HG03439 (cell line): ENCODE data around the gene HPCAL1.
"Not testable (repeated sequence)": the region's sequence is repeated elsewhere in the genome, so short reads cannot be mapped to it uniquely, and the experiment has no call there.

Experiments used
- ATAC-seq: cut with Tn5 transposase; IDR thresholded peaks from one replicate; pipeline ENCODE4 v1.9.1; 2021; ENCODE audit warnings: mild to moderate bottlenecking, moderate library complexity; ENCODE audit not compliant: unreplicated experiment

Gene HPCAL1

DNA sequence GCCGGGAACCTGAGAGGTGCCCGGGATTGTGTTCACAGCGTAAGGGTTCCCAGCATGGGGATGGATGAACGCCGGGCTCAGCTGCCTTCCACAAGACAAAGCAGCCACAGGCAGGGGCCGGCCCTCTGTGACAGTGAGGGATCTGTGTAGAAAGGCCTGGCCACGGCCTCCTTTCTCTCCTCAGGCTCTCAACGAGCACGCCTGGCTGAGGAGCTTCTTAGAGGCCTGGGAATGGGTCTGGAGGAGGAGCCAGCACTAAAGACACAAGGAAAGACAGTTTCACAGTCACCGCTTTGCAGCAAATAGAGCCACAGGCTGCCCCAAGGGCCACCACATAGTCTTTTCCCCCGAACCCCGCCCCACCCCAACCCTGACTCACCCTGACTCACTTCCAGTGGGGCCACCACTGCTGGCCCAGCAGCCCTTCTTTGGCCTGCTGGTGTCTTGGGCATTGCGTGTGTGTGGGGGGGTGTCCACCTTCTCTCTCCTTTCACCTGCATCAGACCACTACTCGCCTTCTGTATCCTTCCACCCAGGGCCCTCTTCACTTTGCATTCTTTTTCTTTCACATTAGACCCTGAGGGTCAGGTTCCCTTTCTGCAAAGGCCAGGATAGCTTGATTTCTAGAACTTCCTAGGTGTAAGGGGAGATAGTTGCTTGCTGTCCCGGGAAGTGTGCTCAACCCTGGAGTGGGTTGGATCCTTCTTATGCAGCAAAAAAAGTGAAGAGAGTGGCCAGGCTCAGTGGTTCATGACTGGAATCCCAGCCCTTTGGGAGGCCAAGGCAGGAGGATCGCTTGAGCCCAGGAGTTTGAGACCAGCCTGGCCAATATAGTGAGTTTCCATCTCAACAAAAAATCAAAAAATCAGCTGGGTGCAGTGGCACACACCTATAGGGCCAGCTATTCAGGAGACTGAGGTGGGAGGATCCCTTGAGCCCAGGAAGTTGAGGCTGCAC is 19.3 kb upstream of the HPCAL1 start:
- ATAC-seq = no peak

DNA sequence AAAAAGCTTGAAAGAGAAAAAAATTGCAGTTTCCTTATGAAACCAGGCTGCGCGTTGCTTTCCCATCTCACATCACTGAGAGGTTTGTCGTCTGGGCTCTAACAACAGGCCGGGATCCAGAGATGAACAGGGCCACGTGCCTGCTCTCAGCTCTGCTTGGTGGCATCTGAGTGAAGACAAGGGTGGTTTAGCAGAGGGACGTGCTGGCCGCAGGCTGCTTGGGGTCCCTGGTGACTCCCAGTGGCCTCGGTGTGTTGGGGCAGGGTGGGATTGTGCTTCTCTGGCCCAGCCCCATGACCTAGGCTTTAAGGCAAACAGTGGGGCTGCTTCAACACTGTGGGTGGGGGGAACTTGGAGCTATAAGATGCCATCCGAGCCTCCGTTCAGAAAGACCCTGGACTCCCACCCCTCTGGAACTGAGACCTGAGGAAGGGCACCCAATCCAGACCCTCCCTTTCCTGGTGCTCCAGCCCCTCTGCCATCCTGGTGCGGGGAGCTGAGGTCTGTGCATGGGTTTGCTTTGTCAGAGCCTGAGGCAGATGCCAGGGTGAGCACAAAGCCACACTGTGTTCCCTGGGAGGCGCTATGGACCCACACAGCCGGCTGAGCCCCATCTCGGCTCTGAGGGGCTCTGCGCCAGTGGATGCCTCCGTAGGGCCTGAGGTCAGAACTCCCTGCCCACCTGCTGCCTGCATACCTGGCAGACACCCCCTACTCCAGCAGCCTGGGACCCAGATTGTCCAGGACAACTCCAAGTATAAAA is 18.4 kb upstream of the HPCAL1 start:
- ATAC-seq = no peak

DNA sequence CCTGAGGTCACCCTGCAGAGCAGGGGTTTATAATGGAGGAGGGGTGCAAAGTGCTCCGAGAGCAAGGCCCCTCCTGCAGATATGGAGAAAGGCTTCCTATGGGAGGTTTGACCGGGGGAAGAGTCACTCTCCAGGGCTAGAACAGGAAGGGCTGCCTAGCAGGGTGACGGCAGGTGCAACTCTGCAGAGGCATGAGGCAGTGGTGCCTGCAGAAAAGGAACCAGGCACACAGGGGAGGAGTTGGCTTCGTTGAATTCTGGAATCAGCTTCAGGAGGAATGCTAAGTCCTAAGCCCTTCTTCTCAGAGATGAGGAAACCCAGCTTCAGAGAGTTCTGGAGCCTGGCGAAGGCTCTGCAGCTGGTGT is 17.5 kb upstream of the HPCAL1 start:
- no peak for ATAC-seq

DNA sequence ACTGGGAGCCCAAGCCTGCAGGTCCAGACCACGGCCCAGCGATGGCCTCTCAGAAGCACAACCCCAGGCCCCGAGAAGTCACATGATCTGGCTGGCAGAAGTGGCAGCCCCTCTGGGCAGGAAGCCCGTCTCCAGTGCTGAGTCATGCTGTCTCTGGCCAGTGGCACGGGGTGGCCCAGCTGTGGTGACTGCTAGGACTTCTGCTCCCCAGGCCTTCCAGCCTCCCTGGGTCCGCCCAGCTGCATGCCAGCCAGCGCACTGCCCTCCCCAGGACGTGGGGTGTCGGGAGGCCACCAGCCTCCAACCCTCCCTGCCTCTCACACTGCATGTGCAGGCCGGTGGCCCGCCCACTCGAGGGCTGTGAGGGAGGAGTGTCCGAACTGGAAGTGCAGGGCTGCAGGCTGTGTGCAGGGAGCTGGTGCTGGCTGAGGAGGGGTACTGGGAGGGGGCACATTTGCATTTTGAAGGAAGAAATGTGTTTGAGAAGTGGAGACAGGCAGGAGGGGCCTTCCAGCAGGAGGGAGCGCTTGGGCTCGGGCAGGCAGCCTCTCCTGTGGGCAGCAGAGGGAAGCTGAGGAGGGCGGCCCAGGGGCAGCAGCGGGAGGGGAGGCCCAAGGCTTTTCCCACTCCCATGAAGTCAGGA is 17.0 kb upstream of the HPCAL1 start:
- ATAC-seq = no peak

DNA sequence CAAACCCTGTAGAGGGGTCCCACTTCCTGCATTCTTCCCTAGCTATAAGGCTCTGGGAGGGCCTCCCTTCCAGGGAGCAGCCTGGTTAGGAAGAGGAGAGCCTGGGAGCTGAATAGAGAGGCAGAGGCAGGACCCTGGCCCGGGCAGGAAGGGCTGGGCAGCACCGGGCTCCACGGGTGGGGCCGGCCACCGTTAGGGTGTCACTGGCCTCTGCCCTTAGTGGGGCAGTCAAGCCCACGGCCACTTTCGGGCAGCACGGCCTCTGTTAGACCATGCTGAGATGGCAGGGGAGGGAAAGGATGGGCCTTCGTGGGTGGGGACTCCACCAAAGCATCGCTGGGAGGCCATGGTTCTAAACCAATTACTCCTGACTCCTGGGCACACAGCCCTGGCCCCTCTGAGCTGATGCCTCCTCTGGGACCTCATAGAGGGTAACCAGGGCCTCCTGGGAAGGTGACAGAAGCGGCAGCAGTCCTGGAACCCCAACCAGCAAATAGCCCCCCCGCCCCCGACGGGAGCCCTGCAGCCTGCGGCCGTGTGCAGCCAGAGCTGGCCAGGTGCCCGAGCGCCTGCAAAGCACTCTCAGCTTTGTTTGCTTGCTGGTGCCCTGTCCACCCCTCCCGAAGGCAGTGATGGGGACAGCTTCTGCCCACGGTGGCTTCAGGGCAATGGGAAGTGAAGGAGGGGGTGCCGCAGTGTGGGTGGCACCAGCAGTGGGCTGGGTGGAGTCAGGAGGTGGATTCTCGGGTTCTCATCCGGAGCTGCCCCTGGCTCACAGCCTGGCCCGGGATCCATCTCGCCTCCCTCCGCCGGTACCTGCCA is 16.3 kb upstream of the HPCAL1 start:
- ATAC-seq = no peak

DNA sequence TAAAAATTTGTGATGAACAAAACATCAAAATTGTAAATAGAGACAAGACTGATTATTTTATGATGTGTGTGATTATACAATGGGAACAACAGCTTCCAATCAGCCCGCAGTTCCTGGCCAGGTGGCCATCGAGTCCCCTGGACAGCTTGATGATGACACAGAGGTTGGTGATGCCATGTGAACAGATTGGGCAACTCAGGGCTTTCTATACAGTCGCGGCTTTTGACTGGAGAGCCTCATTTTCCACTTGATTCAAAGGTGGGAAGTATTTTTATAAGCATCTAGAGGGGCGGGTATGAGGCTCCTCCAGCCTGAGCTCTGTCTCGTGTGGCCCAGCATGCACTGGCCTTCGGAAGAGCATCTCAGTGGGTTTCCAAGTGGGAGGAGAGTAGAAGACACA is 14.9 kb upstream of the HPCAL1 start:
- ATAC-seq = no peak

DNA sequence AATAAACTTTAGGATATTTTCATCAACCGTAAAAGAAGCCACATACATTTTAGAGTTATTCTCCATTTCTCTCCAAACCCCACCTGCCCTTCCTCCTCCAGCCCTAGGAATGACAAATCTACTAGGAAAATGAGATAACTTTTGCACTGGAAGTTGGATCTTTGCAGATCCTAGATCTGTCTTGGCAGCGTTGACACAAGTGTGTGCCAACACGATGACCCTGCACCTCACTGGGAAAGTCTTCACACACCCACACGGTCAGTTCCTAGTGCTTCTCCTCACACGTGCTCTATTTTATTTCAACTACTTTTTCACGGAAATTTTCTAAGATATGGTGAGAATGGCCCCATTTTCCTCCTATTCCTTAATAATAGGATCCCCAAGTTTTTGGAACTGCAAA is 14.1 kb upstream of the HPCAL1 start:
- ATAC-seq = no peak

DNA sequence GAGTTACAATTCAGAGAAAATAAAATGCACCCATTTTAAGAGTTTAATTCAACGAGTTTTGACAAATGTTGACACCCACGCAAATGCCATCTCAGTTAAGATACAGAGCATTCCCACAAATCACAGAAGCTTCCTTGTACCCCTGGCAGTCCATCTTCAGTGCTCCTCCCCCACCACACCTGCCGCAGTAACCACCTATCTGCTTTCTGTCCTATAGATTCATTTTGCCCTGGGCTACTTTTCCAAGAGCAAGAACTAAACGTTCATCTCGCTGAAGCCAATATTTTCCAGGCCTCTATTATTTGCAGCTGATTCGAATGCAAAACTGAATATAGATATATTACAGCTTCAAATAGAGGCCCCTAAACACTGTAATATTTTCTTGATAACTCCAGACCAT is 13.4 kb upstream of the HPCAL1 start:
- ATAC-seq = no peak

DNA sequence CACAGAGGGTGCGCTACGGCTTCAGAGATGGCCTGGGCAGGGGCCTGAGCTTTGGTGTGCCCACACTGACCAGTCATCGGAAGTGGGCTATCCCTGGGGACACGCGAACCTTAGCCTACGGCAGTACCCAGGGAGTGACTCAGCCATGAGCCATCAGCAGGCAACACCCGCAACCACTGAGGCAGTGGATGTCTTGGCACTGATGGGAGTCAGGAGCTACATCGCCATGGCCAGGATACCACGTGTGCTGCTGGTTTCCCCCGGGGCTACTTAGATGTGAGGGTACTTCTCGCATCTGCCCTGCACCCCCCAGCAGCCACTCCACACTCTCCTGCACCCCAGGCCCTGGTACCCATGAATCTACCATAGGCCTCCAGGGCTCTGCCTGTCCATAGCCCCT is 12.8 kb upstream of the HPCAL1 start:
- no peak for ATAC-seq

DNA sequence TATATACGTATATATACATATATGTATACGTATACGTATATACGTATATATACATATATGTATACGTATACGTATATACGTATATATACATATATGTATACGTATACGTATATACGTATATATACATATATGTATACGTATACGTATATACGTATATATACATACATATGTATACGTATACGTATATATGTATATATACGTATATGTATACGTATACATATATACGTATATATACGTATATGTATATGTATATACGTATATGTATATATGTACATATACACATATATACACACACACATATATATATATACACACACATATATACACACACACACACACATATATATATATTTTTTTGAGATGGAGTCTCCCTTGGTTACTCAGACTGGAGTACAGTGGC is 11.3 kb upstream of the HPCAL1 start:
- not testable (repeated sequence) for ATAC-seq

DNA sequence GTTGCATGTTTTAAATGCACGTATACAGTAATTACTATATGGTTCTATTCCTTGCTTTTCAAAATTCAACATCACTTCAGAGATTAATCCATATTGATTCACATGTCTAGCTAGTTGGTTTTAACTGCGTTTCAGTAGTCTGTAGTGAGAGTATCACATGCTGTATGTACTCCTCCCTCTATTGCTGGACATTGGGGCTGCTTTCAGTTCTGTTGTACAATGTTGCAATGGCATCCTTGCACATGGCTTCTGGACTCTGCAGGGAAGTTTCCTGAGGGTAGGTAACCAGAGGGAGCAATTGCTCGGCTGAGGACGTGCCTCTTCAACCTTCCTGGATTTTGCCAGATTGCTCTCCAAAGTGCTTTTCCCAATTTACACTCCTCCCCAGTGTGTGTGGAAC is 10.7 kb upstream of the HPCAL1 start:
- no peak for ATAC-seq

DNA sequence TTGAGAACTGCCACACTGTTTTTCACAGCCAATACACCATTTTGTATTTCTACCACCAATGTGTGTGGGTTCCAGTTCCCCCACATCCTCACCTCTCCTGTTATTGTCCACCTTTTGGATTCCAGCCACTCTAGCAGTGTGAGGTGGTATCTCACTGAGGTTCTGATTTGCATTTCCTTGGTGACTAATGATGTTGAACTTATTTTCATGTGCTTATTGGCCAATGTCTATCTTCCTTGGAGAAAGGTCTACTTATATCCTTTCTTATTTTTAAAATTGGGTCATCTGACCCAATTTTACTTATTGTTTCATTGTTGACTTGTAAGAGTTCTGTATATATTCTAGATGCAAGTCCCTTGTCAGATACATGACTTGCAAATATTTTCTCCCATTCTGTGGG is 9.1 kb upstream of the HPCAL1 start:
- ATAC-seq = no peak

DNA sequence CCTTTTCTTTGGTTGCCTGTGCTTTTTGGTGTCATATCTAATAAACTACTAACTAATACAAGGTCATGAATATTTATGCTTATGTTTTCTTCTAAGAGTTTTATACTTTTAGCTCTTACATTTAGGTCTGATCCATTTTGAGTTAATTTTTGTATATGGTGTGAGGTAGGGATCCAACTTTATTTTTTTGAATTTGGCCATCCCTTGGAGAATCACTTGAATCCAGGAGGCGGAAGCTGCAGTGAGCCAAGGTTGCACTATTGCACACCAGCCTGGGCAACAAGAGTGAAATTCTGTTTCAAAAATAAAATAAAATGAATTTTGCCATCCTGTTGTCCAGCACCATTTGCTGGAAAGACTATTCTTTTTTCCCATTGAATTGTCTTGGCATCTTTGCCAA is 8.6 kb upstream of the HPCAL1 start:
- ATAC-seq = no peak

DNA sequence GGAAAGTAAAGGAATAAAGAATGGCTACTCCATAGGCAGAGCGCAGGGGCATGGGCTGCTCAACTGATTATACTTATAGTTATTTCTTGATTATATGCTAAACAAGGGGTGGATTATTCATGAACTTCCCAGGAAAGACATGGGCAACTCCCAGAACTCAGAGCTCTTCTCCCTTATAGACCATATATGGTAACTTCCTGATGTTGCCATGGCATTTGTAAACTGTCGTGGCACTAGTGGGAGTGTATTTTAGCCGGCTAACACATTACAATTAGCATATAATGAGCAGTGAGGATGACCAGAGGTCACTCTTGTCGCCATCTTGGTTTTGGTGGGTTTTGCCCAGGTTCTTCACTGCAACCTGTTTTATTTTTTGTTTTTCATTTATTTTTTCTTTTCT is 7.1 kb upstream of the HPCAL1 start:
- not testable (repeated sequence) for ATAC-seq

DNA sequence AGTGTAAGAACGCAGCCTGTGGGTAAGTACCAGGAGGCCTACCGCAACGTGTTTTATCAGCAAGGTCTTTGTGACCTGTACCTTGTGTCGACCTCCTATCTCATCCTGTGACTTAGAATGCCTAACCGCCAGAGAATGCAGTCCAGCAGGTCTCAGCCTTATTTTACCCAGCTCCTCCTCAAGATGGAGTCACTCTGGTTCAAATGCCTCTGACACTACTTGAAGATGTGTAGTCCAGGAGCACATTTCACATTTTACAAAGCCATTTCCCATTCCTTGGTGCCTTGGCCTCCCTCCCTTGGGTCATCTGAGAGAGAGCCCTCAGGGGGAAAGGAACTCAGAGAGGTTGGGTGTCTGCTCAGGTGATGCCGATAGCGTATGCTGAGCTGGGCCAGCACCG is 6.6 kb upstream of the HPCAL1 start:
- no peak for ATAC-seq

DNA sequence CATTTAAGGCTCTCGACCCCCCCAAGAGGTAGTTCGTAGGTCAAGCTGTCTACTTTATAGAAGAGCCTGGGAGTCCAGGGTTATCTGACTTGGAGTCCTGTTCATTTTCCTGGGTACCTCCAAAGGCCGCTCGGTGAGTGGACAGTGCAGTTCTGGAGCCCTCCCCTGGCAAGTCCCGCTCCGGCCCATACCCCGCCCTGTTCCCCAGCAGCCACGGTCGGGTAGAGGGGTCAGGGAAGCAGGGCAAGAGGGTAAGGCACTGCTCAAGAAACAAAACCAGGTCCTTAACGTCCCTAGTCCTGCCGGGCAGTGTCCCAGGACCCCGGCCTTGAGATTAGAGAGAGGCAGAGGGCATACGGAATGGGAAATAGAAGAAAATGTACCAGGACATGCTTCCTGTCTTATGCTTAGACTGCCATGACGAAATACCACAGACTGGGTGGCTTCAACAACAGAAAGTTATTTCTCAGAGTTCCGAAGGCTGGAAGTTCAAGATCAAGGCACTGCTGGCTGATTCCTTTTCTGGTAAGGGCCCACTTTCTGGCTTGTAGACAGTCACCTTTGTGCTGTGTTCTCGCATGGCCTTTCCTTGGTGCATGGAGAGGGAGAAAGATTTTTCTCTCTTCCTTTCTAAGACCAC is 5.4 kb upstream of the HPCAL1 start:
- ATAC-seq = no peak

DNA sequence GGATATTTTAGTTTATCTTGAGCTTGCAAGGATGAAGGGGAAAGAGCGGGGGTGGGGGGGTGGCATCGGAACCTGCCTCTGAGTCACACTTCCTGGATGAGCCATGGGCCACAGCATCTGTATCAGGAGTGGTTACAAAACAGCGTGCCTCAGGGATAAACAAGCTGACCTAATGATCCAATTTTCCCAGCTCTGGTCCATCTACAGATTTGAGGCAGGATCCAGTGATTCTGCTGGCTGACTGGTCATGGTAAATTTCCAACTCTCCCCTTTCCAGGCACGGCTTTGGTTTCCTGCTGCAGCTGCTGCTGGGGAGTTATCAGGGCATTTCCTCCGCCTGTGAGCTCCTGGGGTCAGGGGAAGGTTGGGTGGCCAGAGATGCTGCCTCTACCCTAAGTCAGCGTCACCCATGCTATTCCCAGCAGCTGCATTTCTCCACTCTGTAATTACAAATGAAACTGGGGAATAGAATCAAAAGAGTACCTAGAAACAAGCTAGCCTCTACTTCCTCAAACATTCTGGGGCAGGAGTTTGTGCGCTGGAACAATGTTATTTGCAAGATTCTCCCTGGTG is 4.7 kb upstream of the HPCAL1 start:
- no peak for ATAC-seq

DNA sequence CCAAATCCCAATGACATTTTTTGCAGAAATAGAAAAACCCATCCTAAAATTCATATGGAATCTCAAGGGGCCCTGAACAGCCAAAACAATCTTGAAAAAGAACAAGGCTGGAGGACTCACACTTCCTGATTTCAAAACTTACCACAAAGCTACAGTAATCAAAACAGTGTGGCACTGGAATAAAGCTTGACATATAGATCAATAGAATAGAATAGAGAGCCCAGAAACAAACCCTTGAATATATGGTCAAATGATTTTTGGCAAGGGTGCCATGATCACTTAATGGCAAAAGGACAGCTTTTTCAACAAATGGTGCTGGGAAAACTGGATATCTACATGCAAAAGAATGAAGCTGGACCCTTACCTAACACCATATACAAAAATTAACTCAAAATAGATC is 3.9 kb upstream of the HPCAL1 start:
- ATAC-seq = not testable (repeated sequence)

DNA sequence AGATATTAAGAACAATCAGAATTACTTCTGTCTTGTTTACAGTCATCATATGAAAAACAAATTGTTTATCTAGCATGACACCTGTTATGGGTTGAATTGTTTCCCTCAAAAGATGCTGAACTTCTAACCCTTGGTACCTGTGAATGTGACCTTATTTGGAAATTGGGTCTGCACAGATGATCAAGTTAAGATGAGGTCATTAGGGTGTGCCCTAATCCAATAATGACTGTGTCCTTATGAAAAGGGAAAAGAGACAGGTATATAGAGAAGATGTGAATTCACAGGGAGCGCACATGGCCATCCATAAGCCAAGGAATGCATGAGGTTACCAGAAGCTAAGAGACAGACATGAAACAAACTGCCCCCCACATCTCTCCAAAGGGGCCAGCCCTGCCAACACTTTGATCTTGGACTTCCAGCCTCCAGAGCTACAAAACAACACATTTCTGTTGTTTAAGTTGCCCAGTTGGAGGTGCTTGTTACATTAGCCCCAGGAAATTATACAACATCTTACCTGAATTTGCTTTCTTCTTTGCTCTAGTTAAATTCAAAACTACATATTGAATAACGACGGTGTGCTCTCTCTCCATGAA is 2.3 kb upstream of the HPCAL1 start:
- no peak for ATAC-seq
